GM12878 (cell line): Measurements from ENCODE around the gene NUBPL. TPM values are rescaled to one million over a fixed set of nuclear protein-coding genes. Genes with fewer than 3 reads are reported as not detected.
"Not testable (repeated sequence)": the region's sequence is repeated elsewhere in the genome, so short reads cannot be mapped to it uniquely, and the experiment has no call there.

Experiments used
- ATAC-seq: fragments of 200-7000 bp; cut with Tn5 transposase; 3 replicates; pipeline ENCODE4 v1.9.1; 2020; ENCODE audit warnings: mild to moderate bottlenecking, moderate library complexity
- BruUV-seq: library from RNA; stranded (reverse); fragments of 400-500 nt; replicated peaks from 2 replicates; lab custom pipeline; 2021; lab: Mats Ljungman, UMichigan
- CTCF ChIA-PET: fragments of 300-600 bp; sonication (Branson Sonifier 250); formaldehyde crosslinking; extraction: SDS; loops from one replicate; lab custom pipeline; 2021; ENCODE audit warnings: inconsistent platforms; lab: Yijun Ruan, JAX
- POLR2A ChIA-PET: fragments of 350-600 bp; formaldehyde crosslinking; extraction: SDS; loops from one replicate; lab custom pipeline; 2021; ENCODE audit warnings: inconsistent platforms; lab: Charles Lee
- RAD21 ChIA-PET: fragments of 300-600 bp; sonication (Branson Sonifier 250); formaldehyde crosslinking; loops from one replicate; lab custom pipeline; 2023; ENCODE audit warnings: antibody characterized with exemption; ENCODE audit not compliant: unreplicated experiment; lab: Charles Lee
- SMC1A ChIA-PET: fragments of 300-600 bp; sonication (Branson Sonifier 250); formaldehyde crosslinking; loops from one replicate; lab custom pipeline; 2023; ENCODE audit not compliant: unreplicated experiment, uncharacterized antibody; lab: Charles Lee
- DNase-seq: peaks from one replicate; pipeline ENCODE4 v3.0.0-alpha.2; 2011; ENCODE audit warnings: low read depth, low spot score
- FAIRE-seq: peaks from 3 replicates; lab custom pipeline; 2011; peaks lifted over from hg19 to GRCh38; lab: Jason Lieb, UNC
- H2AFZ ChIP-seq: 2 replicates; pipeline ENCODE4 v1.6.0; 2011; ENCODE audit warnings: low read depth, low read length, control low read depth; ENCODE audit not compliant: control insufficient read depth
- H3K27ac ChIP-seq: 2 replicates; pipeline ENCODE4 v1.5.1; 2011; ENCODE audit warnings: control low read depth; ENCODE audit not compliant: control insufficient read depth, insufficient read depth
- H3K27me3 ChIP-seq, 2 experiments: replicated peaks in 1 of 2; 2 replicates each; pipeline versions ENCODE4 v1.6.0 to v1.6.1; 2011; ENCODE audit warnings: low read length in 1 of 2; ENCODE audit not compliant: control insufficient read depth in 2 of 2, insufficient read depth in 2 of 2
- H3K36me3 ChIP-seq, 2 experiments: 2 replicates each; pipeline ENCODE4 v1.5.1; 2011; ENCODE audit warnings: low read length in 1 of 2; ENCODE audit not compliant: control insufficient read depth in 2 of 2, insufficient read depth in 2 of 2
- H3K4me1 ChIP-seq: 2 replicates; pipeline ENCODE4 v1.6.1; 2011; ENCODE audit warnings: mild to moderate bottlenecking, low read length, moderate library complexity, mixed read lengths; ENCODE audit not compliant: control insufficient read depth, insufficient read depth
- H3K4me2 ChIP-seq: 2 replicates; pipeline ENCODE4 v1.6.0; 2011; ENCODE audit warnings: control low read depth; ENCODE audit not compliant: control insufficient read depth, insufficient read depth
- H3K4me3 ChIP-seq: fragments of 200-600 bp; sonication (generic); 2 replicates; pipeline ENCODE4 v1.5.1; 2016
- H3K79me2 ChIP-seq: 2 replicates; pipeline ENCODE4 v1.6.0; 2011; ENCODE audit warnings: low read length; ENCODE audit not compliant: control insufficient read depth, insufficient read depth
- H3K9ac ChIP-seq: 2 replicates; pipeline ENCODE4 v1.8.0; 2011; ENCODE audit warnings: low read length, control low read depth, mixed read lengths; ENCODE audit not compliant: control insufficient read depth, insufficient read depth
- H3K9me3 ChIP-seq: replicated peaks from 3 replicates; pipeline ENCODE4 v1.5.1; 2011; ENCODE audit warnings: mild to moderate bottlenecking, low read length; ENCODE audit not compliant: control insufficient read depth, insufficient read depth
- H4K20me1 ChIP-seq: 2 replicates; pipeline ENCODE4 v1.6.0; 2011; ENCODE audit not compliant: control insufficient read depth, insufficient read depth
- CEBPB ChIP-seq, 2 experiments: fragments of 150-350 bp in 1 of 2; IDR thresholded peaks; 2 replicates each; pipeline ENCODE4 v1.6.1; 2012 to 2014; ENCODE audit warnings: low read depth in 2 of 2, low read length in 2 of 2, borderline replicate concordance in 1 of 2, inconsistent platforms in 1 of 2
- NR2F1 ChIP-seq: fragments of 450-650 bp; conservative IDR thresholded peaks from 2 replicates; pipeline ENCODE4 v1.6.1; 2017; ENCODE audit warnings: mild to moderate bottlenecking
- POU2F2 ChIP-seq: IDR thresholded peaks from 3 replicates; pipeline ENCODE4 v1.6.1; 2011; ENCODE audit warnings: low read depth, mild to moderate bottlenecking, low read length, borderline replicate concordance
- STAT1 ChIP-seq: fragments of 450-650 bp; conservative IDR thresholded peaks from 2 replicates; pipeline ENCODE4 v1.6.1; 2014; ENCODE audit warnings: antibody characterized with exemption, mild to moderate bottlenecking
- WGBS: methylation state at CpG from one replicate; pipeline ENCODE4 v1.1.6; 2016; ENCODE audit warnings: low lambda C conversion rate; ENCODE audit not compliant: insufficient replicate concordance, insufficient coverage; ENCODE audit errors: missing lambda C conversion rate; 5-methylcytosine and 5-hydroxymethylcytosine counted together
- in situ Hi-C: fragments of 300-500 bp; cut with MboI; formaldehyde crosslinking; loops from 9 replicates; pipeline ENCODE4 v1.14.3; 2018; ENCODE audit warnings: mixed read lengths
- intact Hi-C: fragments of 100-400 bp; cut with micrococcal nuclease; formaldehyde crosslinking; loops from one replicate; pipeline ENCODE4 v1.14.2; 2022; ENCODE audit not compliant: unreplicated experiment
- polyA plus RNA-seq, 11 experiments: library from polyadenylated mRNA; depleted of rRNA in 4 of 11; unstranded in 6 of 11; stranded (reverse) in 5 of 11; fragments of >200 nt; fragmentation: Nextera tagmentation in 4 of 11; fragmentation: Illumina TruSeq in 1 of 11; extraction: Ambion mirVana in 4 of 11; extraction: Trizol in 1 of 11; gene quantifications; 1 replicate in 1 of 11; 2 replicates in 10 of 11; pipeline versions ENCODE4 v1.2.1 to v1.2.3, GENCODE V29; 2011 to 2016; ENCODE audit warnings: inconsistent platforms in 2 of 11, missing spikeins in 2 of 11, low read depth in 1 of 11
- total RNA-seq, 4 experiments: library from RNA; depleted of rRNA in 3 of 4; stranded (reverse); fragments of >200 nt in 3 of 4; fragmentation: Illumina TruSeq in 1 of 4; extraction: Trizol in 1 of 4; gene quantifications; 2 replicates each; pipeline versions ENCODE4 v1.2.1 to v1.2.3, GENCODE V29; 2013 to 2021
- TF ChIP-seq, protein P1 (sequence below): fragments of 450-650 bp; formaldehyde crosslinking; IDR thresholded peaks from 2 replicates; pipeline ENCODE4 v1.5.0; 2022; ENCODE audit warnings: mild to moderate bottlenecking, missing genetic modification characterization

The NUBPL gene
- total and polyA plus RNA-seq, 10 of the 15 experiments (the other 5 are each of a cell fraction or from before 2014, with no cell fraction given) = 3.4 to 11.6 (median 8.1) TPM

DNA sequence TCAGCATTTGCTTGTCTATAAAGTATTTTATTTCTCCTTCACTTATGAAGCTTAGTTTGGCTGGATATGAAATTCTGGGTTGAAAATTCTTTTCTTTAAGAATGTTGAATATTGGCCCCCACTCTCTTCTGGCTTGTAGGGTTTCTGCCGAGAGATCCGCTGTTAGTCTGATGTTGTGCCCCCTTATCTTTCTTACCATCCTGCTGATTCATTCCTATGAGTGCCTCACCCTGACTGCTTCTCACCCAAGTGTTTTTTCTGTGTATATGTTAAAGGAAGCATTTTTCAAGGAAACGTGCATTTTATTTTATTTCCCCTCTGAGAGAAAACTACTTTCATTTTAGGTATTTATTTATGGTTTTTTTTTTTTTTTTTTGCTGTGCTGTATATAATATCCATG lies 236.7 kb downstream of the NUBPL start:
- H3K4me3 ChIP-seq, ATAC-seq, H3K9ac ChIP-seq, CTCF ChIA-PET, H3K4me2 ChIP-seq, in situ Hi-C loops, H3K4me1 ChIP-seq, FAIRE-seq, H3K79me2 ChIP-seq, H3K27me3 ChIP-seq, DNase-seq, RAD21 ChIA-PET, H2AFZ ChIP-seq, BruUV-seq, H3K27ac ChIP-seq, H3K36me3 ChIP-seq, H3K9me3 ChIP-seq, SMC1A ChIA-PET, H4K20me1 ChIP-seq, intact Hi-C loops, POLR2A ChIA-PET: not testable (repeated sequence)
- 98% methylated on average over 3 of the region's 3 CpGs for WGBS

DNA sequence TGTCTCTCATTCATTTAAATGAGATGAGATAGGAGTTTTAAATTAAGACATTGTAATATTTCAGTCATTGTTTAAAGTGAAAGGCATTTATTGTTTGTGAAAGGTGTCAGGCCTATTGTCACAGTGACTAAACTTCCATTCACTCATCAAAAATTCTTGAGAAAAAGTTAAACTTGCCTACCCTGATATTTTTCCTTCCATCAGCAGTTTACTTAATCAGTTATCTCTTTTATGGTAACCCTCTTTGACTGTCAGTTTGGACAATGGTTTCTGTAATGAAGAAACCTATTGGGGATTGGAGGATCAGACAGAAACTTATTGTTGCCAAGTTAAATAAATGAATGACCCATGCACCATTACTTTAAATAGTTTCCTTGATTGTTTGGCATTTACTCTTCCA lies 241.6 kb downstream of the NUBPL start:
- no peaks in the 10 kb centered on the region for H4K20me1 ChIP-seq
- SMC1A ChIA-PET = no interaction called here
- no peaks in the 10 kb centered on the region for H3K27me3 ChIP-seq
- no peaks in the 10 kb centered on the region for H3K4me1 ChIP-seq
- in situ Hi-C loops (no loop called here), intact Hi-C loops (no loop called here)
- DNase-seq (no peak), FAIRE-seq (no peak), ATAC-seq (no peak)
- no peaks in the 10 kb centered on the region for H3K36me3 ChIP-seq
- RAD21 ChIA-PET = no interaction called here
- no peak overlapping the region for H3K4me3 ChIP-seq
- CTCF ChIA-PET = no interaction called here
- no peak for TF ChIP-seq STAT1
- TF ChIP-seq NR2F1 = no peak
- TF ChIP-seq POU2F2 = no peak
- TF ChIP-seq, protein P1, sequence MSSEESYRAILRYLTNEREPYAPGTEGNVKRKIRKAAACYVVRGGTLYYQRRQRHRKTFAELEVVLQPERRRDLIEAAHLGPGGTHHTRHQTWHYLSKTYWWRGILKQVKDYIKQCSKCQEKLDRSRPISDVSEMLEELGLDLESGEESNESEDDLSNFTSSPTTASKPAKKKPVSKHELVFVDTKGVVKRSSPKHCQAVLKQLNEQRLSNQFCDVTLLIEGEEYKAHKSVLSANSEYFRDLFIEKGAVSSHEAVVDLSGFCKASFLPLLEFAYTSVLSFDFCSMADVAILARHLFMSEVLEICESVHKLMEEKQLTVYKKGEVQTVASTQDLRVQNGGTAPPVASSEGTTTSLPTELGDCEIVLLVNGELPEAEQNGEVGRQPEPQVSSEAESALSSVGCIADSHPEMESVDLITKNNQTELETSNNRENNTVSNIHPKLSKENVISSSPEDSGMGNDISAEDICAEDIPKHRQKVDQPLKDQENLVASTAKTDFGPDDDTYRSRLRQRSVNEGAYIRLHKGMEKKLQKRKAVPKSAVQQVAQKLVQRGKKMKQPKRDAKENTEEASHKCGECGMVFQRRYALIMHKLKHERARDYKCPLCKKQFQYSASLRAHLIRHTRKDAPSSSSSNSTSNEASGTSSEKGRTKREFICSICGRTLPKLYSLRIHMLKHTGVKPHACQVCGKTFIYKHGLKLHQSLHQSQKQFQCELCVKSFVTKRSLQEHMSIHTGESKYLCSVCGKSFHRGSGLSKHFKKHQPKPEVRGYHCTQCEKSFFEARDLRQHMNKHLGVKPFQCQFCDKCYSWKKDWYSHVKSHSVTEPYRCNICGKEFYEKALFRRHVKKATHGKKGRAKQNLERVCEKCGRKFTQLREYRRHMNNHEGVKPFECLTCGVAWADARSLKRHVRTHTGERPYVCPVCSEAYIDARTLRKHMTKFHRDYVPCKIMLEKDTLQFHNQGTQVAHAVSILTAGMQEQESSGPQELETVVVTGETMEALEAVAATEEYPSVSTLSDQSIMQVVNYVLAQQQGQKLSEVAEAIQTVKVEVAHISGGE (CRISPR knock-in tag) = no peak
- no peak for TF ChIP-seq CEBPB (IDR thresholded peaks at IDR 0.05; ENCODE audit: borderline replicate concordance in 1 of 2, low read depth in 2 of 2, low read length in 2 of 2)
- no TSS peak for BruUV-seq
- H3K9ac ChIP-seq = no peak overlapping the region
- no peak overlapping the region for H3K4me2 ChIP-seq
- H3K9me3 ChIP-seq = no peaks in the 10 kb centered on the region
- no peak overlapping the region for H2AFZ ChIP-seq
- H3K27ac ChIP-seq = no peak overlapping the region
- H3K79me2 ChIP-seq = no peaks in the 10 kb centered on the region
- POLR2A ChIA-PET = no interaction called here
